HEK293 (cell line): Measurements from ENCODE around the gene TRAPPC12.

ENCODE experiments used
- CTCF ChIA-PET: fragments of 350-600 bp; formaldehyde crosslinking; extraction: SDS; loops from one replicate; lab custom pipeline; 2021; ENCODE audit warnings: antibody characterized with exemption; lab: Yijun Ruan, JAX
- POLR2A ChIA-PET: fragments of 300-600 bp; formaldehyde crosslinking; extraction: SDS; loops from one replicate; lab custom pipeline; 2020; ENCODE audit warnings: antibody characterized with exemption, inconsistent platforms; lab: Yijun Ruan, JAX
- H3K27ac ChIP-seq: fragments of 200-500 bp; sonication (Bioruptor generic); 2 replicates; pipeline ENCODE4 v1.5.1; 2014; ENCODE audit warnings: low read depth, low read length, control low read depth, inconsistent platforms; ENCODE audit errors: extremely low read depth
- H3K36me3 ChIP-seq, 2 experiments: fragments of 200-500 bp in 1 of 2; sonication (Bioruptor generic) in 1 of 2; 1 replicate in 1 of 2; 2 replicates in 1 of 2; pipeline ENCODE4 v1.5.1; 2014 to 2017; ENCODE audit warnings: inconsistent platforms in 2 of 2, low read length in 2 of 2; ENCODE audit not compliant: control insufficient read depth in 2 of 2, insufficient read depth in 1 of 2
- H3K4me1 ChIP-seq: fragments of 200-500 bp; sonication (Bioruptor generic); 2 replicates; pipeline ENCODE4 v1.5.1; 2014; ENCODE audit warnings: mild to moderate bottlenecking, low read length, inconsistent platforms; ENCODE audit not compliant: control insufficient read depth, insufficient read depth
- H3K4me3 ChIP-seq: 2 replicates; pipeline ENCODE4 v1.5.1; 2011; ENCODE audit warnings: low read depth, mild to moderate bottlenecking, control low read depth, low read length, moderate library complexity
- H3K9me3 ChIP-seq: fragments of 200-500 bp; sonication (Bioruptor generic); 2 replicates; pipeline ENCODE4 v1.5.1; 2014; ENCODE audit warnings: low read depth, low read length, inconsistent platforms; ENCODE audit not compliant: control insufficient read depth, insufficient read depth
- AEBP2 ChIP-seq: fragments of 450-650 bp; formaldehyde crosslinking; IDR thresholded peaks from 2 replicates; pipeline ENCODE4 v1.5.1; 2016; ENCODE audit warnings: missing biosample characterization, missing genetic modification characterization, borderline replicate concordance
- FEZF1 ChIP-seq: fragments of 450-650 bp; formaldehyde crosslinking; IDR thresholded peaks from 2 replicates; pipeline ENCODE4 v1.5.1; 2016; ENCODE audit warnings: missing biosample characterization, missing genetic modification characterization
- GFI1B ChIP-seq: fragments of 450-650 bp; formaldehyde crosslinking; IDR thresholded peaks from 2 replicates; pipeline ENCODE4 v1.5.1; 2016; ENCODE audit warnings: missing biosample characterization, missing genetic modification characterization
- HIC1 ChIP-seq: fragments of 450-650 bp; formaldehyde crosslinking; IDR thresholded peaks from 2 replicates; pipeline ENCODE4 v1.5.1; 2016; ENCODE audit warnings: missing biosample characterization, missing genetic modification characterization
- HOXC10 ChIP-seq: sonication (generic); formaldehyde crosslinking; IDR thresholded peaks from 2 replicates; pipeline ENCODE4 v1.8.1; 2023; ENCODE audit warnings: mild to moderate bottlenecking, missing genetic modification reagents
- KLF17 ChIP-seq: fragments of 450-650 bp; formaldehyde crosslinking; IDR thresholded peaks from 2 replicates; pipeline ENCODE4 v1.5.1; 2016; ENCODE audit warnings: missing biosample characterization, missing genetic modification characterization
- KLF9 ChIP-seq: fragments of 450-650 bp; formaldehyde crosslinking; IDR thresholded peaks from 2 replicates; pipeline ENCODE4 v1.5.1; 2016; ENCODE audit warnings: missing biosample characterization, missing genetic modification characterization, low read depth
- MYNN ChIP-seq: fragments of 450-650 bp; formaldehyde crosslinking; IDR thresholded peaks from 2 replicates; pipeline ENCODE4 v1.5.1; 2016; ENCODE audit warnings: missing biosample characterization, missing genetic modification characterization, borderline replicate concordance
- SP7 ChIP-seq: fragments of 450-650 bp; formaldehyde crosslinking; IDR thresholded peaks from 2 replicates; pipeline ENCODE4 v1.5.1; 2016; ENCODE audit warnings: missing biosample characterization, missing genetic modification characterization
- ZBTB10 ChIP-seq: fragments of 450-650 bp; formaldehyde crosslinking; IDR thresholded peaks from 2 replicates; pipeline ENCODE4 v1.5.1; 2016; ENCODE audit warnings: missing biosample characterization, missing genetic modification characterization
- ZBTB7A ChIP-seq: fragments of 450-650 bp; formaldehyde crosslinking; IDR thresholded peaks from 2 replicates; pipeline ENCODE4 v1.5.1; 2016; ENCODE audit warnings: low read depth, missing biosample characterization, missing genetic modification characterization
- ZNF138 ChIP-seq: fragments of 450-650 bp; formaldehyde crosslinking; IDR thresholded peaks from 2 replicates; pipeline ENCODE4 v1.5.1; 2016; ENCODE audit warnings: missing biosample characterization, missing genetic modification characterization, borderline replicate concordance
- ZNF157 ChIP-seq: fragments of 450-650 bp; formaldehyde crosslinking; IDR thresholded peaks from 2 replicates; pipeline ENCODE4 v1.5.1; 2016; ENCODE audit warnings: missing biosample characterization, missing genetic modification characterization
- ZNF223 ChIP-seq: fragments of 450-650 bp; formaldehyde crosslinking; IDR thresholded peaks from 2 replicates; pipeline ENCODE4 v1.5.1; 2016; ENCODE audit warnings: missing biosample characterization, missing genetic modification characterization
- ZNF280C ChIP-seq: fragments of 450-650 bp; formaldehyde crosslinking; IDR thresholded peaks from 2 replicates; pipeline ENCODE4 v1.5.1; 2016; ENCODE audit warnings: missing biosample characterization, missing genetic modification characterization
- ZNF341 ChIP-seq: fragments of 450-650 bp; formaldehyde crosslinking; IDR thresholded peaks from 2 replicates; pipeline ENCODE4; 2016; ENCODE audit warnings: low read depth, missing biosample characterization, missing genetic modification characterization
- ZNF37A ChIP-seq: fragments of 450-650 bp; IDR thresholded peaks from 2 replicates; pipeline ENCODE4 v1.5.1; 2018; ENCODE audit warnings: missing biosample characterization, missing genetic modification characterization
- ZNF423 ChIP-seq: fragments of 450-650 bp; formaldehyde crosslinking; IDR thresholded peaks from 2 replicates; pipeline ENCODE4 v1.5.1; 2016; ENCODE audit warnings: missing biosample characterization, missing genetic modification characterization
- ZNF654 ChIP-seq: fragments of 450-650 bp; formaldehyde crosslinking; IDR thresholded peaks from 2 replicates; pipeline ENCODE4 v1.5.1; 2016; ENCODE audit warnings: low read depth, missing biosample characterization, missing genetic modification characterization
- ZNF658 ChIP-seq: fragments of 450-650 bp; formaldehyde crosslinking; IDR thresholded peaks from 2 replicates; pipeline ENCODE4; 2016; ENCODE audit warnings: missing biosample characterization, missing genetic modification characterization
- ZNF670 ChIP-seq: fragments of 450-650 bp; formaldehyde crosslinking; IDR thresholded peaks from 2 replicates; pipeline ENCODE4 v1.5.1; 2016; ENCODE audit warnings: missing biosample characterization, missing genetic modification characterization, low read depth
- ZNF704 ChIP-seq: fragments of 450-650 bp; formaldehyde crosslinking; IDR thresholded peaks from 2 replicates; pipeline ENCODE4 v1.5.1; 2016; ENCODE audit warnings: missing biosample characterization, missing genetic modification characterization
- ZNF791 ChIP-seq: fragments of 450-650 bp; formaldehyde crosslinking; IDR thresholded peaks from 2 replicates; pipeline ENCODE4 v1.5.1; 2016; ENCODE audit warnings: missing biosample characterization, missing genetic modification characterization
- ZNF843 ChIP-seq: fragments of 450-650 bp; formaldehyde crosslinking; IDR thresholded peaks from 2 replicates; pipeline ENCODE4 v1.5.1; 2016; ENCODE audit warnings: missing biosample characterization, missing genetic modification characterization
- ZSCAN16 ChIP-seq: fragments of 450-650 bp; formaldehyde crosslinking; IDR thresholded peaks from 2 replicates; pipeline ENCODE4 v1.5.1; 2016; ENCODE audit warnings: missing biosample characterization, missing genetic modification characterization

TRAPPC12 gene

GRCh38 chr2:3488855-3489763 lies 109.6 kb downstream of the TRAPPC12 start:
- ChIA-PET CTCF (no interaction called here), POLR2A (interaction anchor here (0.5 kb wide), 1 partner anchor 30 kb away, joined by 3 read pairs; no protein-coding TSS in a partner anchor)
- TF ChIP-seq ZNF157 (tag by site-specific recombination) (no peak), ZNF670 (tag by site-specific recombination) (no peak), ZNF37A (tag by site-specific recombination) (no peak), ZNF658 (no peak), ZBTB7A (tag by site-specific recombination) (no peak), ZNF843 (tag by site-specific recombination) (no peak), FEZF1 (tag by site-specific recombination) (no peak), GFI1B (tag by site-specific recombination) (no peak), ZNF423 (tag by site-specific recombination) (no peak), SP7 (no peak), KLF17 (tag by site-specific recombination) (no peak), HOXC10 (CRISPR knock-in tag) (no peak), HIC1 (tag by site-specific recombination) (no peak), ZBTB10 (tag by site-specific recombination) (no peak), ZNF791 (tag by site-specific recombination) (no peak), ZNF654 (tag by site-specific recombination) (no peak)
- no peaks in the 10 kb centered on the region for H3K9me3 ChIP-seq
- no peaks in the 10 kb centered on the region for H3K4me1 ChIP-seq
- H3K4me3 ChIP-seq = no peak overlapping the region
- H3K27ac ChIP-seq = no peak overlapping the region
- no peaks in the 10 kb centered on the region for H3K36me3 ChIP-seq

GRCh38 chr2:3489764-3490115 lies 110.2 kb downstream of the TRAPPC12 start:
- Histone ChIP-seq H3K9me3 (no peaks in the 10 kb centered on the region), H3K4me1 (no peaks in the 10 kb centered on the region), H3K36me3 (no peaks in the 10 kb centered on the region), H3K27ac (no peak overlapping the region), H3K4me3 (no peak overlapping the region)
- ChIA-PET CTCF (no interaction called here), POLR2A (no interaction called here)
- TF ChIP-seq ZNF138 (tag by site-specific recombination) (no peak), MYNN (tag by site-specific recombination) (no peak), KLF9 (tag by site-specific recombination) (no peak), ZNF223 (no peak), ZNF280C (tag by site-specific recombination) (no peak), ZSCAN16 (tag by site-specific recombination) (no peak), AEBP2 (no peak), ZNF704 (tag by site-specific recombination) (no peak), ZNF341 (no peak)
